Measurements from ENCODE around the gene STAG1. TPM values are rescaled to one million over a fixed set of nuclear protein-coding genes. Genes with fewer than 3 reads are reported as not detected.
"Not testable (repeated sequence)": the region's sequence is repeated elsewhere in the genome, so short reads cannot be mapped to it uniquely, and the experiment has no call there.

The STAG1 gene
- polyA plus RNA-seq, 1 experiment = 30.1 TPM

DNA sequence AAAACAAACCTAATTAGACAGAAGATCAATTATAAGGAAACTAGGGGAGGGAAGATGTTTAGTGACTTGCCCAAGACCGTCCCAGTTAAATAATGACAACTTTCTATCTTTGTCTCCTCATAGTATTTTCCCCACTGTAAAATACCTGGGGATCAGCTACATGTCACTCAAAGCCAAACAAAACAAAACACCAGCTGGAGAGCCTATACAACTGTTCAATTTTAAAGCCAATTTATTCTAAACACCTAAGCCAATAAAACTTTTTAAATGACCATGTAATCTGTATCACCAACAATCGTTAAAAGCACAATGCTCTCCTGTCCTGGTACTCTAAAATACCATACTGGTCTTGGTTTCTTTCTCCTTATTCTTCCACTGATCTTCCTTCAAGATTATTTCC is 168.4 kb downstream of the STAG1 start:
- Histone ChIP-seq H3K27me3 (ENCODE audit: control insufficient read depth, insufficient read depth, low read length) (no peaks in the 10 kb centered on the region), H3K27ac (ENCODE audit: low read depth, low read length) (no peak overlapping the region), H3K4me3 (ENCODE audit: low read depth, low read length) (no peak overlapping the region), H3K9me3 (ENCODE audit: control insufficient read depth, insufficient read depth, low read length) (no peaks in the 10 kb centered on the region)
- TF ChIP-seq CTCF (IDR thresholded peaks at IDR 0.05; ENCODE audit: low read depth, low read length) = no peak
- CTCF ChIA-PET = no interaction called here
- no peak for DNase-seq (ENCODE audit: low read depth, low spot score)
- POLR2A ChIA-PET = no interaction called here

GRCh38 chr3:136577791-136578190 is 174.4 kb downstream of the STAG1 start:
- ChIA-PET POLR2A (no interaction called here), CTCF (interaction anchor here (0.8 kb wide), 1 partner anchor 80 kb away, joined by 3 read pairs; no protein-coding TSS in a partner anchor)
- peaks cover 5% of the 10 kb centered on the region; the same call in 1 of the 2 replicates for H3K9me3 ChIP-seq (ENCODE audit: control insufficient read depth, insufficient read depth, low read length)
- no peak overlapping the region for H3K27ac ChIP-seq (ENCODE audit: low read depth, low read length)
- TF ChIP-seq CTCF (IDR thresholded peaks at IDR 0.05; ENCODE audit: low read depth, low read length) = no peak
- H3K4me3 ChIP-seq (ENCODE audit: low read depth, low read length) = no peak overlapping the region
- H3K27me3 ChIP-seq (ENCODE audit: control insufficient read depth, insufficient read depth, low read length) = no peaks in the 10 kb centered on the region
- DNase-seq (ENCODE audit: low read depth, low spot score) = no peak

DNA sequence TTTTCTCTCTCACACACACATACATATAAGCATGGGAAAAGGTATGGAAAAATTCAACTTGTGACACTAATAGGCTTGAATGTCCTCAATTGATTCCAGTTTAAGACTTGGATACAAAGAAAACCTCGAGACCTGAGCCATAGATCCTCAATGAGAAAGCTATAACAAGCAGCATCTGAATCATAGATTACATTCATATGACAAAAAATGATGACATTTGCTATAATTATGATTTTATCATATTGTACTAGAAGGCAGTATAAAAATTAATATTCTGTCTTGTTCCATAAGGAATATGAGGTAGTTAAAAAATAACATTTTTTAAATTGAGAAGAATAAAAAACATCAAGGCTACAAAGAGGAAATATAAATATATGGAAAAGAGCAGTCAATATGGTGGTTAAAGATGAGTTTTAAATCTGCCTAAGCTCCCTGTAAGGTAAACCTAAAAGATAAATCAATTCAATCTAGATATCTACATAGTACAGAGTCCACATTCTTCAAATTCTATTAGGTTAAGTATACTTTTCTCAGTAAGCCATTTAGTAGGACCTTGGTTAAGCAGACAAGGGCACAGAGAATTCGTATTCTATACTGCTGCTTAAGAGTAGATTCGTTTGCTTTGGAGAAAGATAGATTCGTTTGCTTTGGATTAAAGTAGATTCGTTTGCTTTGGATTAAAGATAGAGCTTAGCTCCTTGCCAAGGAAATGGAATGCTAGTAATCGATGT is 175.7 kb downstream of the STAG1 start:
- H3K4me3 ChIP-seq (ENCODE audit: low read depth, low read length) = no peak overlapping the region
- no peak for TF ChIP-seq CTCF (IDR thresholded peaks at IDR 0.05; ENCODE audit: low read depth, low read length)
- peaks cover 5% of the 10 kb centered on the region; the same call in 1 of the 2 replicates for H3K9me3 ChIP-seq (ENCODE audit: control insufficient read depth, insufficient read depth, low read length)
- no peaks in the 10 kb centered on the region for H3K27me3 ChIP-seq (ENCODE audit: control insufficient read depth, insufficient read depth, low read length)
- DNase-seq (ENCODE audit: low read depth, low spot score) = no peak
- CTCF ChIA-PET = interaction anchor here (0.6 to 1.5 kb wide), 3 partner anchors 8 to 437 kb away, joined by 3 to 8 read pairs (median 7); no protein-coding TSS in a partner anchor
- no peak overlapping the region for H3K27ac ChIP-seq (ENCODE audit: low read depth, low read length)
- POLR2A ChIA-PET = no interaction called here

DNA sequence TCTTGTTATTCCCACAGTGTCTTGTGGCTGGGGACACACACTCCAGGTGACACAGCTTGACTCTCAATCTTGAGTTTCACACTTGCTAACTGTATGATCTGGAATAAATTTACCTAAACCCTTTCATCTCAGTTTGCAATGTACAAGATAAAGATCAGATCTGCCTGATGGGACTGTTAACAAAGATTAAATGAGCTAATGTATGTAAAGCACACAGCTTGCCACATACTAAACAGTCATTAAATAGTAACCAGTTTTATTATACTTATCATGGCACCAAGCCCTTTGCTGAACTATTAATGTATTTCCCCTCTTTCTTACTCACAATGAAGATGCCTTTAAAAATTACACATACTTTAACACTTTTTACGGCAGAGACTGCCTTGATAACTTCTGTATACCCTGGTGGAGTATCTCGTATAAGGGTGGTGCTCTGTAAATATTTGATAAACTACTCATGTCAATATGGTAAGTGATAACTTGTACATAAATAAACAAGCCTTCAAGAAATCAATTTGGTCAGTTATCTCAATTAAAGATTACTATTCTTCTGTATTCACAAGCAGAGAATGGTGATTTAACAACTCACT is 184.5 kb downstream of the STAG1 start:
- no peak overlapping the region for H3K4me3 ChIP-seq (ENCODE audit: low read depth, low read length)
- H3K9me3 ChIP-seq (ENCODE audit: control insufficient read depth, insufficient read depth, low read length) = no peaks in the 10 kb centered on the region
- TF ChIP-seq CTCF (IDR thresholded peaks at IDR 0.05; ENCODE audit: low read depth, low read length) = no peak
- H3K27ac ChIP-seq (ENCODE audit: low read depth, low read length) = no peak overlapping the region
- no peak for DNase-seq (ENCODE audit: low read depth, low spot score)
- CTCF ChIA-PET = no interaction called here
- POLR2A ChIA-PET = no interaction called here
- no peaks in the 10 kb centered on the region for H3K27me3 ChIP-seq (ENCODE audit: control insufficient read depth, insufficient read depth, low read length)

DNA sequence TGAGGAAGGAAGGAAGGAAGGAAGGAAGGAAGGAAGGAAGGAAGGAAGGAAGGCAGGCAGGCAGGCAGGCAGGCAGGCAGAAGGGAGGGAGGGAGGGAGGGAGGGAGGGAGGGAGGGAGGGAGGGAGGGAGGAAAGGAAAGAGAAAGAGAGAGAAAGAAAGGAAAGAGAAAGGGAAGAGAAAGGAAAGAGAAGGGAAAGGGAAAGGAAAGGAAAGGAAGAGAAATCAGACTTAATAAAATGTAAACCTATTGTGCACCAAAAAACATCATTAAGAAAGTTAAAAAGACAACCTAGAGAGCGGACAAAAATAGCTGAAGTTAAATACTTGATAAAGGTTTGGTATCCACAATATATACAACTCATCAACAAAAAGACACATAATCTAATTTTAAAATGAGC is 187.2 kb downstream of the STAG1 start:
- POLR2A ChIA-PET; H3K9me3 ChIP-seq (ENCODE audit: control insufficient read depth, insufficient read depth, low read length); H3K27me3 ChIP-seq (ENCODE audit: control insufficient read depth, insufficient read depth, low read length); DNase-seq (ENCODE audit: low read depth, low spot score); H3K4me3 ChIP-seq (ENCODE audit: low read depth, low read length); H3K27ac ChIP-seq (ENCODE audit: low read depth, low read length); CTCF ChIA-PET: not testable (repeated sequence)

All from AG04450 (cell line).